Mucosa of stomach (tissue), 1 donor: ENCODE measurements around the gene ASB7.
"Not testable (repeated sequence)": the region's sequence is repeated elsewhere in the genome, so short reads cannot be mapped to it uniquely, and the experiment has no call there.

Experiments
- H3K27me3 ChIP-seq: one replicate; pipeline ENCODE4 v1.7.0; 2013; ENCODE audit warnings: mild to moderate bottlenecking, low read length; ENCODE audit not compliant: control insufficient read depth, insufficient read depth
- H3K36me3 ChIP-seq: one replicate; pipeline ENCODE4 v1.7.0; 2013; ENCODE audit warnings: low read length; ENCODE audit not compliant: control insufficient read depth, insufficient read depth
- H3K4me1 ChIP-seq: one replicate; pipeline ENCODE4 v1.7.0; 2013; ENCODE audit warnings: mild to moderate bottlenecking, low read length; ENCODE audit not compliant: control insufficient read depth, insufficient read depth
- H3K4me3 ChIP-seq: one replicate; pipeline ENCODE4 v1.7.0; 2013; ENCODE audit warnings: low read length
- H3K9ac ChIP-seq: one replicate; pipeline ENCODE4 v1.7.0; 2013; ENCODE audit warnings: mild to moderate bottlenecking, low read length, moderate library complexity
- H3K9me3 ChIP-seq: one replicate; pipeline ENCODE4 v1.7.0; 2013; ENCODE audit warnings: mild to moderate bottlenecking, low read length, moderate library complexity; ENCODE audit not compliant: control insufficient read depth
- donor health status: Pancreatic carcinoma.

The ASB7 gene

DNA sequence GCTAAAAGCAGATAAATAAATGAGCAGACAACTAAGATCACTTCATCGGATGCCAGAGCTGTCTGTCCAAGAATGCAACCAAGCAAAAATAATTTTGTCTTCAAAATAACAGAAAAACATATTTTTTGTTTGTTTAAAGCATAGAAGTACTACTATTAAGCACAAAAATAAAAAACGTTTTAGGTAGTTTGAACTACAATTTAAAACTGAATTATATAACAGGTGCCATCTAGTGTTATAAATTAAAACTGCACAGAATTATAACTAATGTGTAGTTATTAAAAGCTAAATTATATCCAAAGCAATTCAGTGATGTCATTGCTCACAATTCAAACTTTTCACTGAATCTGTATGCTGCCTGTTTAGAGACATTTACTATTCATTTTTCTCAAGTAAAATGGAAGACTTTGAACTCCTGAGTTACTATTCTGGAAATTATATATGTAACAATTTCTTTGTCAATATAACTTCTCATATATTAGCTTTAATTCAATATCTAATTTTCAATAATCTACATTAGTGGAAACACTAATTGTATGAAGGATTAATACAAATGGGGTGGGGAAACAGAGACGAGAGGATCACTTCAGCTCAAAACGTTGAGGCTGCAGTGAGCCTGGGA, 29.9 kb upstream of the ASB7 start:
- no peaks in the 10 kb centered on the region for H3K4me1 ChIP-seq
- no peak overlapping the region for H3K4me3 ChIP-seq
- H3K9ac ChIP-seq, result no peak overlapping the region
- H3K27me3 ChIP-seq, result no peaks in the 10 kb centered on the region
- no peaks in the 10 kb centered on the region for H3K9me3 ChIP-seq
- H3K36me3 ChIP-seq, result no peaks in the 10 kb centered on the region

- Histone ChIP-seq H3K4me1 (no peaks in the 10 kb centered on the region), H3K4me3 (no peak overlapping the region), H3K36me3 (no peaks in the 10 kb centered on the region), H3K9me3 (no peaks in the 10 kb centered on the region), H3K9ac (no peak overlapping the region), H3K27me3 (no peaks in the 10 kb centered on the region)
These were observed 28.9 kb upstream of the ASB7 start for GRCh38 chr15:100573526-100573925.

DNA sequence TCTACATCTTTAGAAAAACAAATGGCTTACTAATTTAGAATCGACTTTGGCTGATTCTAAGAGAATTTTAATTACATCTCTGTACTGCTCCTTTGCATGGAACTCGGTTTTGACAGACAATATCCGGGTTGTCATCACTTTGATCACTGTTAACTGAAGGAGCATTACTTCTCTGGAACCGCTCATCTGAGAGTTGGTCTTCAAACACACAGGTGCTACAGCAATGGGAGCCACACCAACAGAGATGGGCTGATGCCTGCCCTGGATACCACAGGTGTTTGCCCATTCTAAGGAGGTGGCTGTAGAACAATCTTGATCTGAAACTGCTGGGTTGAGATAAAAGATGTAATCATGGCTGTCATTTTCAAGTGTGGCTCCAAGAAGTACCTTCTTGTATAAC, 22.0 kb upstream of the ASB7 start:
- H3K9me3 ChIP-seq, result no peaks in the 10 kb centered on the region
- no peaks in the 10 kb centered on the region for H3K4me1 ChIP-seq
- no peak overlapping the region for H3K4me3 ChIP-seq
- H3K36me3 ChIP-seq, result no peaks in the 10 kb centered on the region
- no peaks in the 10 kb centered on the region for H3K27me3 ChIP-seq
- H3K9ac ChIP-seq, result no peak overlapping the region

DNA sequence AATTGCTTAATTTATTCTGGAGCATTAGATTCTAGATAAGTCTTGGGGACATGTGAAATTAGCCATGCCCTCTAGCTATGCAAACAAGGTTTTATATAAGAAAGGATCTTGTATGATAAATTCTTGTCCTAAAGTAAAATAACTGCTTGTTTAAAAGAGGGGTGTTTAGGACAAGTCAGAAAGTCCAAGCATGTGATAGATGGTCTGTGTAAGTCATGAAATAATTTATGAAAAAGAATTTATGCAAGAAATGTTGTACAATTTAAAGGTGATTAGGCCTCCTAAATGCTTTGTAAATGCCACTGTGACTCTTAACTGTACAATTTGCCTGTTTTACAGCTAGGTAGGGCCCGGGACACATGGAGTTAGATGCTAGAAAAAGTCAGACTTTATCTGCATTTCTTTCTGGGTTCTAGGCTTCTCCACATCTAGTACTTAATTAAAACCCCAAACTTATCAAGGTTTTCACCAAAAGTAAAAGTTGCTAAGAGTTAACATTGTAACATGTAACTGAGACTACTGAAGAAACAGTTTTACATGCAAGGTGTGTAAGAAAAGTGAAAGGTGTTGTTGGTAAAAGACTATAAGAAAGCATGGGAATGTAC, 13.6 kb upstream of the ASB7 start:
- Histone ChIP-seq H3K27me3 (no peaks in the 10 kb centered on the region), H3K36me3 (no peaks in the 10 kb centered on the region), H3K4me1 (no peaks in the 10 kb centered on the region), H3K9ac (no peak overlapping the region), H3K4me3 (no peak overlapping the region), H3K9me3 (no peaks in the 10 kb centered on the region)

DNA sequence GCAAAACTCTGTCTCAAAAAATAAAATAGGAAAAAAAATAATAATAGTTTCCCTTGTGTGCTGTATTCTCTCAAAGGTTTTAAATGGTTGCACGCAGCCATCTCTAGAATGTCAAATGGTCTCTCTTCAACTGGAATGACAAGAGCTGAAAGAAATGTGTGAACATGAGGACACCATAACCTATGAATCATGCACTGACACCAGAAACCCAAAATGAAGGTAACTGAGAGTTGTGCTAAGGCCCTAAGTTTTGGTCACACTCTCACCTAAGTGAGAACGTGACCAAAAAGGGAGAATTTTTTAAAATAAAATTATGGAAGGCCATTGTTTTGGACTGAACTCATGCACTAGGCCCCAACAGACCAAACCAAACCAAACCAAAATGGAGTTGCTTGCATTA, 11.2 kb upstream of the ASB7 start:
- not testable (repeated sequence) for H3K4me1 ChIP-seq, H3K4me3 ChIP-seq

GRCh38 chr15:100591835-100592234, 10.6 kb upstream of the ASB7 start:
- H3K9me3 ChIP-seq, result no peaks in the 10 kb centered on the region
- H3K9ac ChIP-seq, result no peak overlapping the region
- no peaks in the 10 kb centered on the region for H3K27me3 ChIP-seq
- no peak overlapping the region for H3K4me3 ChIP-seq
- peaks cover 5% of the 10 kb centered on the region for H3K4me1 ChIP-seq
- H3K36me3 ChIP-seq, result no peaks in the 10 kb centered on the region

More for the DNA sequence above, 11.2 kb upstream of the ASB7 start:
- not testable (repeated sequence) for H3K9me3 ChIP-seq, H3K9ac ChIP-seq, H3K27me3 ChIP-seq, H3K36me3 ChIP-seq

DNA sequence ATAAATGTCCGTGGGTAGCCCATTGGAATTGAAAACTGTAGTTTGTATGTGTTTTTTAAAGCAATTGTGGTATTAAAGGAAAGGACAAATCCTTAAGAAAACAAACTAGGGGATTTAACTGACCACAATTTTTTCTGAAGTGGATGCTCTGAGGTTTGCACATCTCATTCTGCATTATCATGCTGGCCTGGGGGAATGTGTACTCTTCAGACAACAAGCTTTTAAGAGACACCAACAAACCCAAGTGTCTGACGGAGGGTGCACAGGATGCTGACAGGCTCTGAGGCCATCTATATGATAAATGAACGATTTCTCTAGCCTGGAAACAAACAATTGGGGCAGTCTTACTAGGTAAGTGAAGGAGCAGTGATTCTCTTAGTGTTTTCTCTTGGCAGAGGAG, 9.5 kb upstream of the ASB7 start:
- no peaks in the 10 kb centered on the region for H3K36me3 ChIP-seq
- peaks cover 8% of the 10 kb centered on the region for H3K4me1 ChIP-seq
- H3K9ac ChIP-seq, result no peak overlapping the region
- no peaks in the 10 kb centered on the region for H3K9me3 ChIP-seq
- no peaks in the 10 kb centered on the region for H3K27me3 ChIP-seq
- no peak overlapping the region for H3K4me3 ChIP-seq

DNA sequence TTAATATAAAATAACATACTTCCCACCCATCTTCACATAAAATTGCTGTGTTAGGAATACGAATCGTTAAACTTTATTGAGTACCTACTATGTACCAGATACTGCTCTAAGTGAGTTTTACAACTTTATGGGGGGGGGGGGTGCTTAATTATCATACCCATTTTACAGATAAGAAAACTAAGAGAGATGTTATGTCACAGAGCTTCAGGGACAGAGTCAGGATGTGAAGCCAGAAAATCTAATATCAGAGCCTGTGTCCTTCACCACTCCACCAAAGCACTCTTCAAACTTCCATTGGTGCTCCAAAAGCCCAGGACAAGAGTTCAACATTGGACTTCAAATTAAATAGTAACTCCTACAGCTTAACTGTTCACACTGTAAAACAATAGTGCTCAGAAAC, 9.0 kb upstream of the ASB7 start:
- Histone ChIP-seq H3K36me3 (no peaks in the 10 kb centered on the region), H3K27me3 (no peaks in the 10 kb centered on the region), H3K9ac (no peak overlapping the region), H3K4me3 (no peak overlapping the region), H3K9me3 (no peaks in the 10 kb centered on the region), H3K4me1 (peaks cover 8% of the 10 kb centered on the region)

- Histone ChIP-seq H3K4me1 (peaks cover 11% of the 10 kb centered on the region), H3K4me3 (no peak overlapping the region), H3K27me3 (no peaks in the 10 kb centered on the region), H3K9me3 (no peaks in the 10 kb centered on the region), H3K9ac (no peak overlapping the region), H3K36me3 (no peaks in the 10 kb centered on the region)
These were observed 6.4 kb upstream of the ASB7 start for GRCh38 chr15:100595964-100596363.

GRCh38 chr15:100596792-100597191, 5.6 kb upstream of the ASB7 start:
- Histone ChIP-seq H3K9ac (no peak overlapping the region), H3K36me3 (no peaks in the 10 kb centered on the region), H3K9me3 (no peaks in the 10 kb centered on the region), H3K4me3 (no peak overlapping the region), H3K27me3 (no peaks in the 10 kb centered on the region), H3K4me1 (peaks cover 15% of the 10 kb centered on the region)

- H3K9me3 ChIP-seq, result no peaks in the 10 kb centered on the region
- H3K9ac ChIP-seq, result no peak overlapping the region
- H3K36me3 ChIP-seq, result no peaks in the 10 kb centered on the region
- peaks cover 15% of the 10 kb centered on the region for H3K4me1 ChIP-seq
- no peaks in the 10 kb centered on the region for H3K27me3 ChIP-seq
- no peak overlapping the region for H3K4me3 ChIP-seq
These were observed 4.5 kb upstream of the ASB7 start for GRCh38 chr15:100597862-100598261.

GRCh38 chr15:100598655-100599054, 3.7 kb upstream of the ASB7 start:
- no peaks in the 10 kb centered on the region for H3K9me3 ChIP-seq
- H3K36me3 ChIP-seq, result no peaks in the 10 kb centered on the region
- H3K27me3 ChIP-seq, result no peaks in the 10 kb centered on the region
- H3K9ac ChIP-seq, result no peak overlapping the region
- peaks cover 15% of the 10 kb centered on the region for H3K4me1 ChIP-seq
- H3K4me3 ChIP-seq, result no peak overlapping the region

DNA sequence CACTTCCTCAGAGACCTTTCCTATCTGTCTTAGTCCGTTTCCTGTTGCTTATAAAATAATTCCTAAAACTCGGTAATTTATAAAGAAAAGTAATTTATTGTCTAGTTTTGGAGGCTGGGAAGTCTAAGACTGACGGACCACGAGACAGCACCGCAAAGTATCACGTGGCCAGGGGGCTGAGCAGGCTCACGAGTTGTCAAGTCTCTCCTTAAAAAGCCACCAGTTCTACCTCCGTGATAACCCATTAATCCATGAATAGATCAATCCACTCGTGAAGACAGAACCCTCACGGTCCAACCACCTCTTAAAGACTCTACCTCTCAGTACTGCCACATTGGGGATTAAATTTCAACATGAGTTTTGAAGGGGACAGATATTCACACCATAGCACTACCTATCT, 1.2 kb upstream of the ASB7 start:
- peak overlapping the region; percentile 95 for H3K9ac ChIP-seq
- no peaks in the 10 kb centered on the region for H3K27me3 ChIP-seq
- peaks cover 15% of the 10 kb centered on the region for H3K4me1 ChIP-seq
- H3K9me3 ChIP-seq, result no peaks in the 10 kb centered on the region
- H3K4me3 ChIP-seq, result peak overlapping the region; percentile 79
- H3K36me3 ChIP-seq, result no peaks in the 10 kb centered on the region
